ENCODE measurements around the gene DKKL1.

The DKKL1 gene

GRCh38 chr19:49423071-49423984, 59.7 kb downstream of the DKKL1 start, which contains the start of gene PTH2:
PTH2 (minus strand) TSS chr19:49423441; CDS start chr19:49423339, 102 bp downstream.
- ChIA-PET POLR2A (interaction anchor here (0.5 kb wide), 1 partner anchor 967 kb away, joined by 3 read pairs; no protein-coding TSS in a partner anchor), CTCF (interaction anchor here (1.2 to 2.1 kb wide), 3 partner anchors 19 to 50 kb away, joined by 3 to 7 read pairs (median 3); no protein-coding TSS in a partner anchor)
- TF ChIP-seq CTCF (IDR thresholded peaks at IDR 0.05; ENCODE audit: control extremely low read depth, extremely low read depth, low read depth, missing control alignments): no peak
- no peak for DNase-seq (ENCODE audit: extremely low spot score)

GRCh38 chr19:49423985-49424303, 60.3 kb downstream of the DKKL1 start:
- CTCF ChIA-PET: interaction anchor here (1.2 to 2.1 kb wide), 4 partner anchors 20 to 49 kb away, joined by 3 to 7 read pairs (median 4); no protein-coding TSS in a partner anchor
- POLR2A ChIA-PET: interaction anchor here (0.5 kb wide), 1 partner anchor 966 kb away, joined by 3 read pairs; no protein-coding TSS in a partner anchor
- no peak for DNase-seq (ENCODE audit: extremely low spot score)
- no peak for TF ChIP-seq CTCF (IDR thresholded peaks at IDR 0.05; ENCODE audit: control extremely low read depth, extremely low read depth, low read depth, missing control alignments)
